Measurements from ENCODE around the gene ANAPC2.

DNA sequence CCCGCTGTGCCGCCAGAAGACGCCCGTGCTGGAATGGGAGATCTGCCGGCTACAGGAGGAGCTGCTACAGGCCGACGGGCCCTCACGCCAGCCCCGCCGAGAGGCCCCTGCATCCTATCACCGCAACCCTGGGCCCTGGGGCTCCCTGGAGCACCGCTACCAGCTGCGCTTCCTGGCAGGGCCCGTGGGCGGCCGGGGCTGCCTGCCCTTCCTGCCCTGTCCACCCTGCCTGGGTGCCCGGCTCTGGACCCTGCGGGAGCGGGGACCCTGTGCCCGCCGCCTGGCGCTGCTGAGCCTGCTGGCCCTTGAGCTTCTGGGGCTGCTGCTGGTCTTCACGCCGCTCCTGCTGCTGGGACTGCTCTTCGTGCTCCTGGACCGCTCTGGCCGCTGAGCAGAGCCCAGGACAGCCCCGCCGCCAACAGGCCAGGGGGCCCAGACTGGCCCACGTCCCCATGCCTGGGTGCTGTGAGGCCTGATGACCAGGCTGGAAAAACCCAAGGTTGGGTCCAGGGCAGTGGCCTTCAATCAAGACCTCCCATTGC is 29.9 kb upstream of the ANAPC2 start:
- TF ChIP-seq, protein P1, sequence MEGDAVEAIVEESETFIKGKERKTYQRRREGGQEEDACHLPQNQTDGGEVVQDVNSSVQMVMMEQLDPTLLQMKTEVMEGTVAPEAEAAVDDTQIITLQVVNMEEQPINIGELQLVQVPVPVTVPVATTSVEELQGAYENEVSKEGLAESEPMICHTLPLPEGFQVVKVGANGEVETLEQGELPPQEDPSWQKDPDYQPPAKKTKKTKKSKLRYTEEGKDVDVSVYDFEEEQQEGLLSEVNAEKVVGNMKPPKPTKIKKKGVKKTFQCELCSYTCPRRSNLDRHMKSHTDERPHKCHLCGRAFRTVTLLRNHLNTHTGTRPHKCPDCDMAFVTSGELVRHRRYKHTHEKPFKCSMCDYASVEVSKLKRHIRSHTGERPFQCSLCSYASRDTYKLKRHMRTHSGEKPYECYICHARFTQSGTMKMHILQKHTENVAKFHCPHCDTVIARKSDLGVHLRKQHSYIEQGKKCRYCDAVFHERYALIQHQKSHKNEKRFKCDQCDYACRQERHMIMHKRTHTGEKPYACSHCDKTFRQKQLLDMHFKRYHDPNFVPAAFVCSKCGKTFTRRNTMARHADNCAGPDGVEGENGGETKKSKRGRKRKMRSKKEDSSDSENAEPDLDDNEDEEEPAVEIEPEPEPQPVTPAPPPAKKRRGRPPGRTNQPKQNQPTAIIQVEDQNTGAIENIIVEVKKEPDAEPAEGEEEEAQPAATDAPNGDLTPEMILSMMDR (IDR thresholded peaks at IDR 0.05), result no peak; the same call in 1 of the 2 replicates
- TF ChIP-seq ZFX (IDR thresholded peaks at IDR 0.05; ENCODE audit: borderline replicate concordance), result no peak

All from 22Rv1 (cell line).